Measurements from ENCODE around the gene TNRC6A. TPM values are rescaled to one million over a fixed set of nuclear protein-coding genes. Genes with fewer than 3 reads are reported as not detected.
A peak's percentile ranks its signal among the peaks of the same experiment; 100 is the strongest.
"Not testable (repeated sequence)": the region's sequence is repeated elsewhere in the genome, so short reads cannot be mapped to it uniquely, and the experiment has no call there.

TNRC6A gene
- total and polyA plus RNA-seq, 4 experiments from 2014 or later: 0.88 to 103 (median 63.3) TPM

- no peak overlapping the region for H3K27ac Mint-ChIP-seq
- POLR2A ChIA-PET (ENCODE audit: partially characterized antibody): no interaction called here
- Histone ChIP-seq H3K9me3 (ENCODE audit: control insufficient read depth in 1 of 2, low read length in 2 of 2) (no peaks in the 10 kb centered on the region), H3K36me3 (ENCODE audit: insufficient read depth, low read length) (no peaks in the 10 kb centered on the region), H3K27ac (ENCODE audit: low read depth, low read length) (no peak overlapping the region), H3K27me3 (ENCODE audit: insufficient read depth, low read length) (no peaks in the 10 kb centered on the region), H3K4me3 (ENCODE audit: low read length in 2 of 2) (no peak overlapping the region), H3K4me1 (ENCODE audit: insufficient read depth, low read length) (no peaks in the 10 kb centered on the region)
- CTCF ChIA-PET (ENCODE audit: partially characterized antibody): no interaction called here
- H3K4me1 Mint-ChIP-seq: no peaks in the 10 kb centered on the region
- H3K27me3 Mint-ChIP-seq: peaks cover 0 to 5% of the 10 kb centered on the region in 2 donors
- no peaks in the 10 kb centered on the region for H3K9me3 Mint-ChIP-seq
- no peak overlapping the region for H3K4me3 Mint-ChIP-seq
- H3K36me3 Mint-ChIP-seq: no peaks in the 10 kb centered on the region
- intact Hi-C loops (cut with micrococcal nuclease): no loop called here
- no peak for DNase-seq
Observed at GRCh38 chr16:24700549-24701392, 28.7 kb upstream of the TNRC6A start.

- H3K4me3 Mint-ChIP-seq: no peak overlapping the region
- no peaks in the 10 kb centered on the region for H3K9me3 Mint-ChIP-seq
- CTCF ChIA-PET (ENCODE audit: partially characterized antibody): no interaction called here
- peaks cover 0 to 5% of the 10 kb centered on the region in 2 donors for H3K27me3 Mint-ChIP-seq
- Histone ChIP-seq H3K36me3 (ENCODE audit: insufficient read depth, low read length) (no peaks in the 10 kb centered on the region), H3K4me1 (ENCODE audit: insufficient read depth, low read length) (no peaks in the 10 kb centered on the region), H3K9me3 (ENCODE audit: control insufficient read depth in 1 of 2, low read length in 2 of 2) (no peaks in the 10 kb centered on the region), H3K27ac (ENCODE audit: low read depth, low read length) (no peak overlapping the region), H3K4me3 (ENCODE audit: low read length in 2 of 2) (no peak overlapping the region), H3K27me3 (ENCODE audit: insufficient read depth, low read length) (no peaks in the 10 kb centered on the region)
- H3K27ac Mint-ChIP-seq: no peak overlapping the region
- POLR2A ChIA-PET (ENCODE audit: partially characterized antibody): no interaction called here
- no peak for DNase-seq
- H3K36me3 Mint-ChIP-seq: no peaks in the 10 kb centered on the region
- no peaks in the 10 kb centered on the region for H3K4me1 Mint-ChIP-seq
- intact Hi-C loops (cut with micrococcal nuclease): no loop called here
Observed at GRCh38 chr16:24701521-24701951, 27.9 kb upstream of the TNRC6A start.

- POLR2A ChIA-PET (ENCODE audit: partially characterized antibody); H3K4me3 Mint-ChIP-seq; H3K36me3 ChIP-seq (ENCODE audit: insufficient read depth, low read length); H3K36me3 Mint-ChIP-seq; H3K4me1 ChIP-seq (ENCODE audit: insufficient read depth, low read length); intact Hi-C loops (cut with micrococcal nuclease); H3K4me3 ChIP-seq (ENCODE audit: low read length in 2 of 2); H3K27ac ChIP-seq (ENCODE audit: low read depth, low read length); H3K9me3 ChIP-seq (ENCODE audit: control insufficient read depth in 1 of 2, low read length in 2 of 2); H3K27me3 ChIP-seq (ENCODE audit: insufficient read depth, low read length); DNase-seq; H3K4me1 Mint-ChIP-seq; H3K27me3 Mint-ChIP-seq; H3K9me3 Mint-ChIP-seq; CTCF ChIA-PET (ENCODE audit: partially characterized antibody): not testable (repeated sequence)
- H3K27ac Mint-ChIP-seq: peak overlapping the region in 1 of 7 donors; percentile 56
Observed at GRCh38 chr16:24707760-24708159, 21.7 kb upstream of the TNRC6A start.

GRCh38 chr16:24713379-24713778 lies 16.1 kb upstream of the TNRC6A start:
- Mint-ChIP-seq H3K36me3 (peaks cover 0 to 4% of the 10 kb centered on the region in 2 donors), H3K27ac (no peak overlapping the region), H3K9me3 (peaks cover 0 to 18% (median 11%) of the 10 kb centered on the region in 8 donors), H3K4me3 (no peak overlapping the region), H3K4me1 (no peaks in the 10 kb centered on the region), H3K27me3 (peaks cover 2 to 4% of the 10 kb centered on the region in 2 donors)
- ChIA-PET POLR2A (ENCODE audit: partially characterized antibody) (no interaction called here), CTCF (ENCODE audit: partially characterized antibody) (no interaction called here)
- H3K36me3 ChIP-seq (ENCODE audit: insufficient read depth, low read length): no peaks in the 10 kb centered on the region
- no peaks in the 10 kb centered on the region for H3K27me3 ChIP-seq (ENCODE audit: insufficient read depth, low read length)
- no peak overlapping the region for H3K4me3 ChIP-seq (ENCODE audit: low read length in 2 of 2)
- no peak overlapping the region for H3K27ac ChIP-seq (ENCODE audit: low read depth, low read length)
- intact Hi-C loops (cut with micrococcal nuclease): no loop called here
- no peaks in the 10 kb centered on the region for H3K9me3 ChIP-seq (ENCODE audit: control insufficient read depth in 1 of 2, low read length in 2 of 2)
- H3K4me1 ChIP-seq (ENCODE audit: insufficient read depth, low read length): no peaks in the 10 kb centered on the region
- DNase-seq: no peak

- Mint-ChIP-seq H3K36me3 (peaks cover 0 to 3% of the 10 kb centered on the region in 2 donors), H3K9me3 (peaks cover 0 to 18% (median 9%) of the 10 kb centered on the region in 8 donors), H3K4me3 (no peak overlapping the region), H3K27me3 (peaks cover 3 to 4% of the 10 kb centered on the region in 2 donors), H3K4me1 (peaks cover 4 to 5% (median 4%) of the 10 kb centered on the region in 4 donors), H3K27ac (no peak overlapping the region)
- no peaks in the 10 kb centered on the region for H3K9me3 ChIP-seq (ENCODE audit: control insufficient read depth in 1 of 2, low read length in 2 of 2)
- H3K4me3 ChIP-seq (ENCODE audit: low read length in 2 of 2): no peak overlapping the region
- DNase-seq: no peak
- H3K4me1 ChIP-seq (ENCODE audit: insufficient read depth, low read length): no peaks in the 10 kb centered on the region
- intact Hi-C loops (cut with micrococcal nuclease): no loop called here
- H3K27ac ChIP-seq (ENCODE audit: low read depth, low read length): no peak overlapping the region
- POLR2A ChIA-PET (ENCODE audit: partially characterized antibody): no interaction called here
- no peaks in the 10 kb centered on the region for H3K27me3 ChIP-seq (ENCODE audit: insufficient read depth, low read length)
- CTCF ChIA-PET (ENCODE audit: partially characterized antibody): no interaction called here
- no peaks in the 10 kb centered on the region for H3K36me3 ChIP-seq (ENCODE audit: insufficient read depth, low read length)
Observed at GRCh38 chr16:24717411-24717810, 12.0 kb upstream of the TNRC6A start.

- ChIA-PET POLR2A (ENCODE audit: partially characterized antibody) (no interaction called here), CTCF (ENCODE audit: partially characterized antibody) (no interaction called here)
- Histone ChIP-seq H3K9me3 (ENCODE audit: control insufficient read depth in 1 of 2, low read length in 2 of 2) (no peaks in the 10 kb centered on the region), H3K27ac (ENCODE audit: low read depth, low read length) (no peak overlapping the region), H3K4me1 (ENCODE audit: insufficient read depth, low read length) (no peaks in the 10 kb centered on the region), H3K36me3 (ENCODE audit: insufficient read depth, low read length) (no peaks in the 10 kb centered on the region), H3K4me3 (ENCODE audit: low read length in 2 of 2) (no peak overlapping the region), H3K27me3 (ENCODE audit: insufficient read depth, low read length) (no peaks in the 10 kb centered on the region)
- H3K4me1 Mint-ChIP-seq: peaks cover 4 to 11% (median 4%) of the 10 kb centered on the region in 4 donors
- H3K27ac Mint-ChIP-seq: no peak overlapping the region
- peaks cover 0 to 7% (median under 1%) of the 10 kb centered on the region in 8 donors for H3K9me3 Mint-ChIP-seq
- intact Hi-C loops (cut with micrococcal nuclease): no loop called here
- H3K36me3 Mint-ChIP-seq: no peaks in the 10 kb centered on the region
- DNase-seq: no peak
- no peak overlapping the region for H3K4me3 Mint-ChIP-seq
- peaks cover 1 to 4% of the 10 kb centered on the region in 2 donors for H3K27me3 Mint-ChIP-seq
Observed at GRCh38 chr16:24718967-24719521, 10.4 kb upstream of the TNRC6A start.

GRCh38 chr16:24721830-24722238 lies 7.6 kb upstream of the TNRC6A start:
- Histone ChIP-seq H3K27ac (ENCODE audit: low read depth, low read length) (no peak overlapping the region), H3K4me3 (ENCODE audit: low read length in 2 of 2) (no peak overlapping the region), H3K36me3 (ENCODE audit: insufficient read depth, low read length) (no peaks in the 10 kb centered on the region), H3K9me3 (ENCODE audit: control insufficient read depth in 1 of 2, low read length in 2 of 2) (no peaks in the 10 kb centered on the region), H3K4me1 (ENCODE audit: insufficient read depth, low read length) (no peaks in the 10 kb centered on the region), H3K27me3 (ENCODE audit: insufficient read depth, low read length) (no peaks in the 10 kb centered on the region)
- Mint-ChIP-seq H3K4me1 (peaks cover 4 to 11% (median 4%) of the 10 kb centered on the region in 4 donors), H3K9me3 (no peaks in the 10 kb centered on the region), H3K27me3 (peaks cover 1 to 4% of the 10 kb centered on the region in 2 donors), H3K27ac (peak overlapping the region in 3 of 7 donors; percentile 15 to 30 (median 27)), H3K4me3 (no peak overlapping the region), H3K36me3 (no peaks in the 10 kb centered on the region)
- intact Hi-C loops (cut with micrococcal nuclease): no loop called here
- POLR2A ChIA-PET (ENCODE audit: partially characterized antibody): no interaction called here
- CTCF ChIA-PET (ENCODE audit: partially characterized antibody): no interaction called here
- DNase-seq: peak in 3 of 5 donors; percentile 14 to 76 (median 30)

Measured in CD4-positive, alpha-beta memory T cell (primary cell).